C4-2B (cell line): Measurements from ENCODE around the gene GRXCR1.

Experiments
- CTCF ChIP-seq: fragments of 450-650 bp; conservative IDR thresholded peaks from 2 replicates; pipeline ENCODE4 v1.5.1; 2017; ENCODE audit warnings: mild to moderate bottlenecking
- ZFX ChIP-seq: fragments of 450-650 bp; IDR thresholded peaks from 2 replicates; pipeline ENCODE4 v1.6.1; 2017

DNA sequence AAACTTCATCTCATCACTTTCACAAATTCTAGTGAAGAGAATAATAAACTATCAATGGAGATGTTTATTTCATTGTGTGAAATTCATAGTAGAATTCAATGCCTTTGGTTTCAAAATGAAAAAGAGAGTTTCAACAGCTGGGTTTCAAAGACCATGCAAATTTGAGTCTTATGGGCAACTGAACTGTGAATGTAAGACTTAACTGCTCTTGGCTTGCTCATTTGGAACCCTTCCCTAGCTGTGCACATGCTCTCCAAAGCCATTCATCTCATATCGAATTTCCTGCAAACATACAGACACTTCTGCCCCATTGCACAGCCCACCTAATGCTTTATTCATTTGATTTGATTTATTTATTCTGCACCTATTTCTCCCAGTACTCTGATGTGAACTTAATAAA is 154.5 kb downstream of the GRXCR1 start:
- TF ChIP-seq CTCF, result no peak
- TF ChIP-seq ZFX, result no peak
